Activated CD8-positive, alpha-beta T cell treated with anti-CD3 and anti-CD28 coated beads for 36 hours (primary cell): ENCODE results near the gene B4GALNT1. TPM values are rescaled to one million over a fixed set of nuclear protein-coding genes. Genes with fewer than 3 reads are reported as not detected.

ENCODE experiments used
- ATAC-seq: fragments of 200-7000 bp; cut with Tn5 transposase; one replicate; pipeline ENCODE4 v1.10.0; 2021; ENCODE audit warnings: mild to moderate bottlenecking, moderate library complexity
- CTCF ChIA-PET: fragments of 350-600 bp; sonication (Branson Sonifier 250); formaldehyde crosslinking; loops from one replicate; lab custom pipeline; 2021; ENCODE audit warnings: antibody characterized with exemption; lab: Charles Lee
- POLR2A ChIA-PET: fragments of 350-600 bp; sonication (Branson Sonifier 250); formaldehyde crosslinking; loops from one replicate; lab custom pipeline; 2021; ENCODE audit warnings: antibody characterized with exemption; lab: Charles Lee
- DNase-seq: peaks from one replicate; pipeline ENCODE4 v3.0.0-alpha.2; 2020
- H3K27ac Mint-ChIP-seq: one replicate; pipeline ENCODE4 v1.8.0; 2021; ENCODE audit warnings: mild to moderate bottlenecking, mixed read lengths
- H3K27me3 Mint-ChIP-seq: one replicate; pipeline ENCODE4 v1.8.0; 2021; ENCODE audit warnings: mixed read lengths
- H3K36me3 Mint-ChIP-seq: one replicate; pipeline ENCODE4 v1.8.0; 2021; ENCODE audit warnings: low read depth, mixed read lengths
- H3K4me1 Mint-ChIP-seq: one replicate; pipeline ENCODE4 v1.8.0; 2021; ENCODE audit warnings: low read depth, mixed read lengths
- H3K4me3 Mint-ChIP-seq: one replicate; pipeline ENCODE4 v1.8.0; 2021; ENCODE audit warnings: mild to moderate bottlenecking, moderate library complexity, mixed read lengths
- H3K9me3 Mint-ChIP-seq: one replicate; pipeline ENCODE4 v1.8.0; 2021; ENCODE audit warnings: mixed read lengths
- CTCF ChIP-seq: fragments of 200-600 bp; IDR thresholded peaks from one replicate; pipeline ENCODE4 v1.8.0; 2022; ENCODE audit warnings: antibody characterized with exemption, mild to moderate bottlenecking
- intact Hi-C: fragments of 100-400 bp; cut with micrococcal nuclease; formaldehyde crosslinking; loops from one replicate; pipeline ENCODE4 v1.10.0; 2022
- total RNA-seq, 2 experiments: library from RNA; stranded (reverse); gene quantifications; one replicate each; pipeline ENCODE4 v1.2.3, GENCODE V29; 2021

B4GALNT1 gene
- total RNA-seq, 2 experiments from 2014 or later = 0.61 to 1.4 TPM

DNA sequence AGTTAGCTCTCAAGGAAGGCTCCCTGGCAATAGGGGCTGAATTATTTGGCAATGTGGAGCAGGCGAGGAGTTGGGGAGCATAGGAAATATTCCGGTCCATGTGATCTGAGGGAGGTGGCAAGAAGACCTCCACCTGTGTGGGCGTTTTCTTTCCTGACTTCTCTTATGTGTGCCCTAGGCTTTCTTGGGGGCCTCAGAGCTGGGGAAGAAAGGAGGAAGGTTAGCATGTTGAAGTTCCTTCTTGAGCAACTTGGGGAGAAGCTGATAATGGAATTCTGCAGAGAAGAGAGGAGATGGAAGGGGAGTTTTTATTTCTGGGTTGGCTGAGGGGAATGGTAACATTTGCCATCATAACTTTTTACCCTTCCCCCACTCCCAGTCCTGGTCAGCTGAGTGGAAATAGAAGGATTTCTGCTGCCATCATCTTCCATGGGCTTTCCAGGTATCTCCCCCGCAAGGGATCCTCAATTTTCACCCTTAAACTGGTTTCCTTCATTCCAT lies 27.1 kb downstream of the B4GALNT1 start:
- POLR2A ChIA-PET = interaction anchor here (1.3 to 4.4 kb wide), 3 partner anchors 9 to 23 kb away, joined by 4 to 27 read pairs (median 11); partner anchors contain the start of gene PIP4K2C

DNA sequence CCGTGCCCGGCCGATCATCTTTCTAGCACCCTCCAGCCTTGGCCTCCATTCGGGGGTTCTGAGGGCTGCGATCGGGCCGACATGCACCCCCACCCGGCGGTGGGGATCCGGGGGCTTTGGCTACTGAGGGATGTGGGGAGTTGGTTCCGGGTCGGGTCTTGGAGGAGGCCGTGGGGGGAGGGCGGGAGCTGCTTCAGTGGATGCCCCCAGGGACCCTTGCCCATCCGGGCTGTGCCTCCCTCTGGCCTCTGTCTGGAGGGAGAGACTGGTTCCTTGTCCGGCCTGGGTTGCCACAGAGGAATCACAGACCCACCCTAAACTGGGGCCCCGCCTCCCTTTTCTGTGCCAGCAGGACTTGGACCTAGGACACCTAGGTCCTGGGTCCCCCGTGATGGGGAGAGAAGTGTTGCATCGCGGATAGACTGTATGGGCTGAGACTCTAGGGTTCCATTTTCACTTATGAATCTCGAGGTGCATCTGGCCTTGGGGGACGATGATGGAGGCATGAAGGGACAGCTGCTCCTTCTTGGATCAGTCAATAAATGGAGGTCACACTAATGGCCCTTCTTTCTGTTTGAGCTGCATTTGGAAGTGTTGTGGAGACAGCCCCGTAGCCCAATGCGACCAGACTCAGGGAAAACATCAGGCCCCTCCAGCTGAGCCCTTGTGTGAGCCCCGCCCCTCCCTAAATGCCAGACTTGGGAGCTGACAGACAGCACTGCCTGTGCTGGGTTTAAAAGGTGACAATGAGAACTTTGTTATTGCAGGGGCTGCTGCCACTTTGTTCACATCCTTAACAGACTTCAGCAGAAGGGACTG lies 27.8 kb downstream of the B4GALNT1 start:
- peak overlapping the region; percentile 80 for H3K27ac Mint-ChIP-seq
- H3K9me3 Mint-ChIP-seq = no peaks in the 10 kb centered on the region
- intact Hi-C loops = no loop called here
- peak; percentile 17 for DNase-seq
- TF ChIP-seq CTCF = no peak
- ChIA-PET CTCF (interaction anchor here (1.1 to 2.2 kb wide), 6 partner anchors 12 to 146 kb away, joined by 3 to 12 read pairs (median 4); partner anchors contain the start of gene GLI1), POLR2A (interaction anchor here (1.3 to 4.4 kb wide), 3 partner anchors 10 to 22 kb away, joined by 4 to 27 read pairs (median 11); partner anchors contain the start of gene PIP4K2C)
- H3K36me3 Mint-ChIP-seq = peaks cover 13% of the 10 kb centered on the region
- ATAC-seq = peak; percentile 57
- no peaks in the 10 kb centered on the region for H3K27me3 Mint-ChIP-seq
- peaks cover 25% of the 10 kb centered on the region for H3K4me1 Mint-ChIP-seq
- peak overlapping the region; percentile 74 for H3K4me3 Mint-ChIP-seq

More for the DNA sequence above, 27.1 kb downstream of the B4GALNT1 start:
- H3K27ac Mint-ChIP-seq = no peak overlapping the region
- intact Hi-C loops = no loop called here
- H3K4me1 Mint-ChIP-seq = peaks cover 31% of the 10 kb centered on the region
- ATAC-seq = no peak
- no peaks in the 10 kb centered on the region for H3K9me3 Mint-ChIP-seq
- H3K4me3 Mint-ChIP-seq = peak overlapping the region; percentile 74
- DNase-seq = no peak
- peaks cover 2% of the 10 kb centered on the region for H3K27me3 Mint-ChIP-seq
- no peak for TF ChIP-seq CTCF
- peaks cover 11% of the 10 kb centered on the region for H3K36me3 Mint-ChIP-seq
- CTCF ChIA-PET = interaction anchor here (1.1 to 2.2 kb wide), 6 partner anchors 13 to 147 kb away, joined by 3 to 12 read pairs (median 4); partner anchors contain the start of gene GLI1

DNA sequence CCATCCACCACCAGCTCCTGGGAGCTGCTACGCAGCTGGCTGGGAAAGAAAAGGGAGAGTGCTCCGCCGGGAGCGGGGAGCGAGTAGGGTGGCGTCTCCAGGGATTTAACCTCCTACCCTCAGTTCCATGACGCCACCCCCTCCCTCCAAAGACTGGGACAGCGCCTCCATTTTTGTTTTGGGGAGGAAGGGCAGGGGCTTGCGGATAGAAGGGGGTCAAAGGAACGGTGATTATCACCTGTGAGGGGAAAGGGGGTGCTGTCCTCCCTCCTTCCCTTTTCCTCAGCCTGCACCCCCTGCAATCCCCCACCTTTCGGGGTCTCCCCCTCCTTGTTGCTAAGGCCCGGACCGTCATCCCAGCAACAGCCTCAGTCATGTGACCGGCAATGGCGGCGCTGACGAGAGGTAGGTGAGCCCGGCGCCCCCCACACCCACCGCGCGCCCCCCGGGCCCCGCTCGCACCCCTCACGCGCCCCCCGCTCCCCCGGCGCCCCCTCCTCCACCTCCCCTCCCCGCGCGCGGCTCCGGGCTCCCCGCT lies 28.5 kb downstream of the B4GALNT1 start, which contains the start of gene DTX3:
Gene DTX3 (plus strand): TSS at position 371 of the 538 bp plus-strand sequence. CDS start 1,694 bp downstream, outside the sequence.
- no peak for TF ChIP-seq CTCF
- peaks cover 25% of the 10 kb centered on the region for H3K4me1 Mint-ChIP-seq
- no peaks in the 10 kb centered on the region for H3K27me3 Mint-ChIP-seq
- intact Hi-C loops = no loop called here
- DNase-seq = peak; percentile 66
- H3K27ac Mint-ChIP-seq = peak within 1 kb of the TSS; percentile 81
- ATAC-seq = peak; percentile 62
- no peaks in the 10 kb centered on the region for H3K9me3 Mint-ChIP-seq
- H3K36me3 Mint-ChIP-seq = peaks cover 14% of the 10 kb centered on the region
- H3K4me3 Mint-ChIP-seq = peak within 1 kb of the TSS; percentile 74
- POLR2A ChIA-PET = interaction anchor here (0.7 to 4.4 kb wide), 3 partner anchors 9 to 21 kb away, joined by 3 to 27 read pairs (median 4); no protein-coding TSS in a partner anchor
- CTCF ChIA-PET = no interaction called here

- peak overlapping the region; percentile 81 for H3K27ac Mint-ChIP-seq
- intact Hi-C loops = no loop called here
- H3K4me3 Mint-ChIP-seq = peak overlapping the region; percentile 74
- H3K9me3 Mint-ChIP-seq = no peaks in the 10 kb centered on the region
- CTCF ChIA-PET = no interaction called here
- TF ChIP-seq CTCF = no peak
- ATAC-seq (no peak), DNase-seq (no peak)
- POLR2A ChIA-PET = interaction anchor here (0.6 to 4.4 kb wide), 6 partner anchors 8 to 145 kb away, joined by 3 to 27 read pairs (median 3); no protein-coding TSS in a partner anchor
- H3K36me3 Mint-ChIP-seq = peaks cover 19% of the 10 kb centered on the region
- H3K27me3 Mint-ChIP-seq = no peaks in the 10 kb centered on the region
- H3K4me1 Mint-ChIP-seq = peaks cover 25% of the 10 kb centered on the region
Observed at GRCh38 chr12:57603815-57604453, 29.1 kb downstream of the B4GALNT1 start.
